Tongue (tissue), 2 donors: ENCODE results near the gene ITGB2. TPM values are rescaled to one million over a fixed set of nuclear protein-coding genes. Genes with fewer than 3 reads are reported as not detected.
"Not testable (repeated sequence)": the region's sequence is repeated elsewhere in the genome, so short reads cannot be mapped to it uniquely, and the experiment has no call there.

Experiments
- DNase-seq: peaks from one replicate; pipeline ENCODE4 v3.0.0-alpha.2; 2015
- total RNA-seq: library from RNA; depleted of rRNA; stranded (reverse); fragments of >200 nt; gene quantifications from one replicate; pipeline ENCODE4 v1.2.3, GENCODE V29; 2014

ITGB2 gene
- total RNA-seq, 1 donor from 2014 or later = 17.3 TPM

GRCh38 chr21:44926331-44927101, 5.8 kb upstream of the ITGB2 start:
- no peak for DNase-seq

DNA sequence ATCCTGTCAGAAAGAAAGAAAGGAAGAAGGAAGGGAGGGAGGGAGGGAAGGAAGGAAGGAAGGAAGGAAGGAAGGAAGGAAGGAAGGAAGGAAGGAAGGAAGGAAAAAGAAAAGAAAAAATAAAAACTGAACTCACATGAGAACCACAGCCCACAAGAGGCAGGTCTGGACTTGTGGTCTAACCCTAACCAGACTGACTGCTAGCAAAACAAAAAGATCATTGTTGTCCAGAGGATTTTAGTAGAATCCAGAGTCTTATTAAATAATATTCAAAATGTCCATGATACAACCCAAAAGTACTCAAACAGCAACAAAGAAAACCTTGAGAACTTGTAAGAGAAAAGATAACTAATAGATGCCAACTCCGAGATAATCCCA, 4.7 kb upstream of the ITGB2 start:
- DNase-seq = no peak

DNA sequence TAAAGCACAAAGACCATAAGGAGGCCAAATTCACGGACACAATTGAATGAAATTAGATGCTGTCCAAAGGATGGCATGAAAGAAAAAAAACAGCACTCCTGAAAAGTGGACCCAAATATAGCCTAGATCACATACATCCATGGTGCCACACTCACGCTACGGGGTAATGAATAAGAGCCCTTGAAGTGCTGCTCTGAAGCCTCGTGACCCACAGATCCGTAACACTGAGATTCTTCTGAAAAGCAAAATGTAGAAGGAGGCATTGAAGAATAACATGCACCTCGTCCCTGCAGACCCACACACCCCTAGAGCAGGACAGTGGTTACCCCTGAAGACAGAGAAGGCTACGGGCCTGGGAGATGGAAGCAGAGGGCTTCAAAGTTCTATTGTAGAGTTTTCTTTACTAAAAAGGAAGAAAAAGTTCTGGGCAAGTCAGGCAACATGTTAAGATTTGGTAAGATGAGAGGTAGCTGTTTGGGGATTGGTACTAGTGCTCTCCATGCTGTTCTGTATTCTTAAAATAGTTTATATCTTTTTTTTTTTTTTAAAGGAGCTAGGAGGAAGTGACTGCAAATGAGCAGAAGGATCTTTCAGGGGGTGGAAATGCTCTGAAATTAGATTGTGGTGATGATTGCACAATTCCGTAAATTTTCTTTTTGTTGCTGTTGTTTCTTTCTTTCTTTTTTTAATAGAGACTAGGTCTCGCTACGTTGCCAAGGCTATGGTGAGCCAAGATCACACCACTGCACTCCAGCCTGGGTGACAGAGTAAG, 4.1 kb upstream of the ITGB2 start:
- DNase-seq = no peak

- DNase-seq = no peak
Measured at GRCh38 chr21:44923480-44924084, 2.9 kb upstream of the ITGB2 start.

DNA sequence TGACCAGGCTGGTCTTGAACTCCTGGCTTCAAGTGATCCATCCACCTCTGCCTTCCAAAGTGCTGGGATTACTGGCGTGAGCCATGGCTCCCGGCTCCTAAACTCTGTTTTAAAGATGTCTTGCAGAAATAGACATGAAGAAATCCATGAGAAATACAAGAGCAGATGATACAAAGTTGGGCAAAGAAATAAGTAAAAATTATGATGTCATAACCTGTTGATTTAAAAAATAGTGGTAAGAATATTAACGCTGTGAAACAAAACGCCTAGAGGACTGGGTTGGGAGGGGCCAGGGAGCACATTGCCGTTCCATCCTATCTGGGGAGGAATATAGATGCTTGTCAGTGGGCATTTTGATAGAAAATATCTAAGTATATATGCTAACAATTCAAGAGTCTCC, 1.2 kb upstream of the ITGB2 start:
- DNase-seq = no peak

GRCh38 chr21:44919913-44920693, 596 bp downstream of the ITGB2 start:
- DNase-seq = no peak

DNA sequence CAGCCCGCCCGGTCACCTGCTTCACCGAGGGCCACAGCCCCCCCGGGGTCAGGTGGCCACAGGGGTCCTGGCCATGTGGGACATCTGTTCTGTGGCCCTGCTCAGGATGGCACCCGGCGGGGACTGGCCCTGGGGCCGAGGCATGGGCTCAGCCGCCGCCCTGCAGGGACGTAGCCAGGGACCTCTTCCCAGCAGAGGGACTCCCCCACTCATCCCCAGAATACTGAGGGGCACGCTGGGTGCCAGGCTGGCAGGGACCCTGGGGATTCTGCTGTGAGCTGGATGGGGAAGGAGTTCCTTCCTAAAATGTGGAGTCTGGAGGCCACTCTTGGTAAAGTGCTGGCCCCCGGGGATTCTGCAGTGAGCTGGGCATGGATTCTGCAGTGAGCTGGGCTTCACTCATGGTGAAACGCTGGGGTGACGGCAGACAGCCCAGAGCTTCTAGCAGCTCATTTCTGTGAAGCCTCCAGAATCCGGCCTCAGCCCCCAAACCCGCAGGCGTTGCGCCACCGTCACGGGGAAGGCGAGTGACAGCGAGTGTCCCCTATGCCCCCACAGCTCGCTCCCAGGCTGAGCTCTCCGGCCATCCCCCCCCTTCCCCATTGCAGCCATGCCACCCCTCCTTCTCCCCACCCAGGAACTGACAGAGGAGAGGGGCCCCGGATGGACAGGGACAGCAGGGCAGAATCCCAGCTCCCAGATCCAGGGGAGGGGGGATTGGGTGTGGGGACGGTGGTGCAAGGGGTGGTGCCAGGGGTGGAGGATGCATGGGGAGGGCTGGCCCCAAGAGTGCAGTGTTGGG, 1.4 kb downstream of the ITGB2 start:
- no peak for DNase-seq

DNA sequence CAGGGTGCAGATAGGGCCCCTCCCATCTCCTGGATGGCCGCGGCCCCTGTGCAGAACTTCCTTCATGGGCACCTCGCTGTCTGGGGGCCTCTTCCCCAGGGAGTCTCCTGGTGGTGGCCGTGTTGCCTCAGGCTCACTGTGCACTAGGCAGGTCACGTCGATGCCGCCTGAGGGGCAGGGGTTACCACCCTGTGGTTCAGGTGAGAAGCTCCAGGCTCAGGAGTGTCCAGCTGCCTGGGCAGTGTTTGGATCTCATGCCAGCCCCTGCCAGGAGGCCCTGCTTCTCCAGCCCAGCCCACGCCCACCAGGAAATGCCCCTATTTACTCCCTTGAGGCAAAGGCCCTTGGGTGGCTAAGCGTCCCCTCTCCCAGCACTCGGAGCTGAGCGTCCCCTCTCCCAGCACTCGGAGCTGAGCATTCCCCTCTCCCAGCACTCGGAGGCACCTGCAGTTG, 2.1 kb downstream of the ITGB2 start:
- DNase-seq = no peak

DNA sequence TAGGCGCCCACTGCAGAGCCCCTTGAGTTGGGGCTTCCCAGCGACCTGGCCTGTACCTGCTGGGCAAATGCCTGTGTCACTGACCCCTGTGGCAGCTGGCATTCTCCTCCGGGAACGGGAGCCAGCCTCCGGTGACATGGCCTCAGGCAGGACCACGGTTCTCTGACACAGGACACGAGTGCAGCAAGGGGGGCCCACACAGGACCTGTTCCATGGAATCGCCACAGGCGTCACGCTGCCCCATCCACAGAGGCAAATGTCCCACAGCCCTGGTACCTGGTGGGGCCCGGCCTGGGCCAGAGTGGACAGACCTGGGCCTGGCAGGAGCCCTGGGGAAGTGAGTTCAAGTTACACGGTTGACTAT, 2.6 kb downstream of the ITGB2 start:
- DNase-seq = no peak

GRCh38 chr21:44917446-44918106, 3.1 kb downstream of the ITGB2 start:
- DNase-seq = no peak

GRCh38 chr21:44916965-44917364, 3.7 kb downstream of the ITGB2 start:
- DNase-seq = peak; percentile 25

GRCh38 chr21:44914176-44914874, 6.4 kb downstream of the ITGB2 start:
- DNase-seq = no peak

- DNase-seq = no peak
Measured at GRCh38 chr21:44913425-44914175, 7.1 kb downstream of the ITGB2 start.

GRCh38 chr21:44912506-44913412, 7.9 kb downstream of the ITGB2 start:
- not testable (repeated sequence) for DNase-seq

DNA sequence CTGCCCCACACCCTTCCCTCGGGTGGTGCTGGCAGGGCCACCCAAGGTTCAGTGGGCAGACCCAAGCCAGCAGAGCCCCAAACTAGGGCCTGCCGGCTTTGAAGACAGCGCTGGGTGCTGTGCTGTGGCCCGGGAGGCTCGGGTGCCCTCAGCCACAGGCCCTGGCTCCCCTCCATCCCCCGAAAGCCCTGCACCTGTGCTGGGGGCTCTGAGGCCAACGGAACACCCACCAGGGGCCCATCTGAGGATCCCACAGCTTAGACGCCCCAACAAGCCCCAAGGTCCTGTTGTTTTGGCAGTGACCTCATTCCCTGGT, 8.6 kb downstream of the ITGB2 start:
- DNase-seq = no peak

DNA sequence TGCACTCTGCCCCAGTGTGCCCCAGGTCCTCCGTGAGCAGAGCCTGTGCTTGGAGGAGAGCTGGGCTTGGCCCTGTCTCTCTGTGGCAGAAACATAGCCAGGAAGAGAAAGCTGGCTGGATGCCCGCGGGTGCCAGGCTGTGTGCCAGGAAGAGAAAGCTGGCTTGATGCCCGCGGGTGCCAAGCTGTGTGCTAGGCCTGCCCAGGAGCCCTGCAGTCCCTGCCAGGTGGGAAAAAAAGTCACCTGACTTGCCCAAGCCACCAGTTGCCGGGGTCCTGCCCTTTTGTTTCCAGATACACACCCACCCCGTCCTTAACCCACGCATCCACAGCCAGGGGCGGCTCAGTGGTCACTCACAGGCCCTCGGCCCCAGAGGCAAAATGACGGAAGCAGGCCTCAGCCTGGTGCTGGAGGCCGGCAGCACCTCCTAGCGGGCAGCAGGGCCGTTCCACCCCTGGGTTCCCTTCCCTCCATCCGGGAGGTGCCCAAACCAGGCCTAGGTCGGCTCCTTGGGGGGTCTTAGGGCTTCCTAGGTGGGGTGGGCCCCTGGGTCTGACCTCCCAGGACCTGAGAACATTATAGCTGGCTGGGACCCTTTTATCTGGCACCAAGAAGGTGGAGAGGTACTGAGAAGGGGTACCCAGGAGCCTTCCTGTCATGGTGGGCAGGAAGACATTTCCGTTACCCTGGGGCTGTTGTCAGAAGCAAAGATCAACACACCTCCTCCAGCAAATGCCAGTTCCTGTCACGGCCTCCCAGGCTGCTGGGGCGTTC, 9.1 kb downstream of the ITGB2 start:
- DNase-seq = peak; percentile 81

GRCh38 chr21:44911068-44911383, 9.7 kb downstream of the ITGB2 start:
- no peak for DNase-seq
